Effector memory CD4-positive, alpha-beta T cell (primary cell): Measurements from ENCODE around the gene CAMSAP3.

Experiments
- DNase-seq, 3 donors: peaks; one replicate each; pipeline ENCODE4 v3.0.0-alpha.2; 2020
- H3K27ac ChIP-seq: 2 replicates; pipeline ENCODE4 v1.7.0; 2013; ENCODE audit warnings: mild to moderate bottlenecking, low read length, moderate library complexity; ENCODE audit not compliant: insufficient read depth, poor library complexity, severe bottlenecking
- H3K27me3 ChIP-seq: replicated peaks from 2 replicates; pipeline ENCODE4 v1.7.0; 2013; ENCODE audit warnings: mild to moderate bottlenecking, low read length; ENCODE audit not compliant: insufficient read depth, control insufficient read depth, poor library complexity, severe bottlenecking
- H3K36me3 ChIP-seq: 2 replicates; pipeline ENCODE4 v1.7.0; 2013; ENCODE audit warnings: mild to moderate bottlenecking, low read length, moderate library complexity; ENCODE audit not compliant: control insufficient read depth, insufficient read depth
- H3K4me1 ChIP-seq: 2 replicates; pipeline ENCODE4 v1.7.0; 2013; ENCODE audit warnings: low read length, mild to moderate bottlenecking; ENCODE audit not compliant: control insufficient read depth, insufficient read depth, poor library complexity, severe bottlenecking
- H3K4me3 ChIP-seq: 2 replicates; pipeline ENCODE4 v1.7.0; 2013; ENCODE audit warnings: low read length, low read depth, mild to moderate bottlenecking; ENCODE audit not compliant: insufficient read depth, poor library complexity, severe bottlenecking
- H3K9me3 ChIP-seq: 2 replicates; pipeline ENCODE4 v1.7.0; 2013; ENCODE audit warnings: mild to moderate bottlenecking, low read length, moderate library complexity; ENCODE audit not compliant: control insufficient read depth

Gene CAMSAP3

DNA sequence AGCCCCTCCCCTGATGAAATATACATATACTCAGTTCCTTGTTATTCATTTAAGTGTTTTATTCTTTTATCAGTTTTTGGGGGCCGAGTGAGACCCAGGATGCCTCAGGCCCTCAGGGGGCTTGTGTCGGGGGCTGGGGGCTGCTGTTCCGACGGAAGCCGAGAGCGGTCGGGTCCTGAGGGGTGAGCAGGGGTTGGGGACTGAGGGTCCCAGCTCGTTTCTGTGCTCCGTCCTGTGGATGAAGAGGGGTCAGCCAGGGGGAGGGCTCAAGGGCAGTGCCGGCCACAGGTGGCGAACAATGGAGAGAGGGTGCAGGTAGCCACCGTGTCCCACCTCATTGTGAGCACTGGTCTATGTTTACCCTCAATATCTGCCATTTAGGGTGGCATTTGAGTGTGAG, 35.9 kb downstream of the CAMSAP3 start:
- Histone ChIP-seq H3K9me3 (no peaks in the 10 kb centered on the region), H3K4me3 (no peak overlapping the region), H3K4me1 (peaks cover 29% of the 10 kb centered on the region), H3K27ac (no peak overlapping the region), H3K27me3 (no peaks in the 10 kb centered on the region), H3K36me3 (peaks cover 7% of the 10 kb centered on the region)
- no peak for DNase-seq

DNA sequence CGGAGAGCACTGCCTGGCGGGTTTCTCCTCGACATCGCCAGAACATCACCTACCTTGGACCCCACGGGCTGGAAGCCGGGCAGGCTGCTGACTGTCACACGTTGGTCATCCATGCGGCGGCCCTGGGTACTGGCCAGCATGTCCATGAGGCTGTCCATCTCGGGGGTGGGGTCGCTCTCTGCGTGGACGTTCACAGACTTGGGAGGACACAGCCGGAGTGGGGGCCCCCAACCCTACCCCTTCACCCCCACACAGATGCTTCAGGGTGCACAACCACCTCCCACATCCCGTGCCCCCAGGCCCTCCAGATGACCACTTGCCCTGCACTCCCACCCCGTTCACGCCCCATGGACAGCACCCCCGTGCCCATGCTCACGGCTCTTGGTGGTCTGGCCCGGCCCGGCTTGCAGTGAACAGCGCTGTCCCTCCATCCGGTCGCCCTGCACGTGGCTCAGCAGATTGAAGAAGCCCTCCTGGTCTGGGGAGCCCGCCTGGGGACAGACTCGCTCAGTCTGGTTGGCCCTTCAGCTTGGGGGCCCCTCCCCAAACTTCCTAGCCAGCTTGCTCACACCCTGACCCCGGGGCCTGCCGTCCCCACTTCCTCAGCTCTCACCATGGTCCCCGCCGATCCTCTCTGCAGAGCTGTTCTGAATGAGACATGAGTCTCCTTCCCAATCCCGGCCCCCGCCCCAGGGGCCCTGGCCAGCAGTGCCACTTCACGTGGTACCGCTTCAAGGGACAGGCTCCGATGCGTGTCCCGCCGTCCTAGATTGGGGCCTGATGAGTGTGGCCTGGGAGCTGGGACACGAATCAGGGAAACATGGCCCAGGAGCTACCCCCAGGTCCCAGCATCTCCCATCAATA, 36.9 kb downstream of the CAMSAP3 start:
- Histone ChIP-seq H3K4me1 (peaks cover 29% of the 10 kb centered on the region), H3K27me3 (no peaks in the 10 kb centered on the region), H3K36me3 (peaks cover 7% of the 10 kb centered on the region), H3K4me3 (no peak overlapping the region), H3K27ac (no peak overlapping the region), H3K9me3 (no peaks in the 10 kb centered on the region)
- no peak for DNase-seq

DNA sequence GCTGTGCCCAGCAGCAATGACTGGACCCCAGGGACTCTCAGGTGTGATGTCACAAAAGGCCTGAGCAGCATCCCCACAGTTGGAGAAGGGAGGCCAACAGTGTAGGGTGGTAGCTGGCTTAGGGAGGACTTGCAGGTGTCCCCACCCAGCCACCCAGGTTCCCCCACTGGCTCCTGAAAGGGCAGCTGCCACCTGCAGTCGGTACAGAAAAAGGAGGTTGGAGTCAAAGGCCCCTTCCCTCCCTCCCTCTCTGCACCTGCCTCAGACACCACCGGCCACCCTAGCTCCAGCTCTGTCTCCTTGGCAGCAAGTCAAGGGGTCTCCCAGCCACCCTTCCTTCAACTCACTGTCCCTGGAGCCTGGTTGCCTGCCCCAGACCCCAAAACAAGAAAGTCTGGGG, 38.0 kb downstream of the CAMSAP3 start, which contains the start of gene PCP2:
Gene PCP2 (minus strand): TSS at position 22 of the 400 bp plus-strand sequence. CDS start 262 bp downstream, outside the sequence.
- Histone ChIP-seq H3K9me3 (no peaks in the 10 kb centered on the region), H3K4me3 (no peak within 1 kb of the TSS), H3K36me3 (peaks cover 7% of the 10 kb centered on the region), H3K4me1 (peaks cover 27% of the 10 kb centered on the region), H3K27me3 (no peaks in the 10 kb centered on the region), H3K27ac (no peak within 1 kb of the TSS)
- DNase-seq: no peak

- Histone ChIP-seq H3K9me3 (no peaks in the 10 kb centered on the region), H3K4me3 (no peak overlapping the region), H3K36me3 (peaks cover 10% of the 10 kb centered on the region), H3K27ac (no peak overlapping the region), H3K4me1 (peaks cover 20% of the 10 kb centered on the region), H3K27me3 (no peaks in the 10 kb centered on the region)
- DNase-seq: no peak
Measured at GRCh38 chr19:7635670-7636069, 40.0 kb downstream of the CAMSAP3 start.

GRCh38 chr19:7636317-7636690, 40.6 kb downstream of the CAMSAP3 start:
- Histone ChIP-seq H3K9me3 (no peaks in the 10 kb centered on the region), H3K36me3 (peaks cover 12% of the 10 kb centered on the region), H3K4me1 (peaks cover 18% of the 10 kb centered on the region), H3K27ac (peak overlapping the region; percentile 81), H3K27me3 (no peaks in the 10 kb centered on the region), H3K4me3 (peak overlapping the region; percentile 2)
- no peak for DNase-seq

DNA sequence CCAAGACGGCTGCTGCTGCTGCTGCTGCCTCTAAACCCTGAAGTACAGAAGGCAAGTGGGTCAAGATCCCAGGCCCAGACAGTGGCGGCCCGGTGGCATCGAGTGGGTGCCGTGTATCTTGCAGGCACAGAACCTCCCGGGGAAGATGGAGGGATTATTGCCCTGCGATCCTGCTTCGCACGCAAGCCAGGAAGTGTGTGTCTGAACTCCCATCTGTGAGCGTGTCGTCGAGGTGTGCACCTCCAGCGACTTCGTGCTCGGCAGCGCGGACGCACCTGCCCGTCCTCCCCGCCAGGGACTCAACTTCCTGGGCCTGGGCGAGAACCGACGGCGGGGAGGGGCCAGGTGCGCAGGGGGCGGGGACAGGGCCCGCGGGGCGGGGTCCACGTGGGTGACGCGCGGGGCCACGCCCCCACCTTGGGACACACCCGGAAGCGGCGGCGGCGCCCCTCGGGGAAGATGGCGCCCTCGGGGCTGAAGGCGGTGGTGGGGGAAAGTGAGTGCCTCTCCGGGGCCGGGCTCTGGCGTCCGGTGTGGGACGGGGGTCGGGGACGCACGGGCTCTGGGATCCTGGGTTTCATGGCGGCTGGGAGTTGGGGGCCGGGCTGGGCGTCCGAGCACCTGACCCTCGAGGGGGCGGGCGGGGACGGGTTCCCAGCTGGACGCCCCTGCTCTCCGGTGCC, 41.2 kb downstream of the CAMSAP3 start, which contains the start of gene STXBP2:
Gene STXBP2 (plus strand): TSS at position 420 of the 683 bp plus-strand sequence. CDS start 40 bp downstream, at position 460.
- H3K36me3 ChIP-seq: peaks cover 13% of the 10 kb centered on the region
- DNase-seq: peak; percentile 91 to 94 (median 91)
- H3K4me3 ChIP-seq: peak within 1 kb of the TSS; percentile 65
- H3K27me3 ChIP-seq: no peaks in the 10 kb centered on the region
- H3K4me1 ChIP-seq: peaks cover 18% of the 10 kb centered on the region
- no peaks in the 10 kb centered on the region for H3K9me3 ChIP-seq
- H3K27ac ChIP-seq: peak within 1 kb of the TSS; percentile 81

DNA sequence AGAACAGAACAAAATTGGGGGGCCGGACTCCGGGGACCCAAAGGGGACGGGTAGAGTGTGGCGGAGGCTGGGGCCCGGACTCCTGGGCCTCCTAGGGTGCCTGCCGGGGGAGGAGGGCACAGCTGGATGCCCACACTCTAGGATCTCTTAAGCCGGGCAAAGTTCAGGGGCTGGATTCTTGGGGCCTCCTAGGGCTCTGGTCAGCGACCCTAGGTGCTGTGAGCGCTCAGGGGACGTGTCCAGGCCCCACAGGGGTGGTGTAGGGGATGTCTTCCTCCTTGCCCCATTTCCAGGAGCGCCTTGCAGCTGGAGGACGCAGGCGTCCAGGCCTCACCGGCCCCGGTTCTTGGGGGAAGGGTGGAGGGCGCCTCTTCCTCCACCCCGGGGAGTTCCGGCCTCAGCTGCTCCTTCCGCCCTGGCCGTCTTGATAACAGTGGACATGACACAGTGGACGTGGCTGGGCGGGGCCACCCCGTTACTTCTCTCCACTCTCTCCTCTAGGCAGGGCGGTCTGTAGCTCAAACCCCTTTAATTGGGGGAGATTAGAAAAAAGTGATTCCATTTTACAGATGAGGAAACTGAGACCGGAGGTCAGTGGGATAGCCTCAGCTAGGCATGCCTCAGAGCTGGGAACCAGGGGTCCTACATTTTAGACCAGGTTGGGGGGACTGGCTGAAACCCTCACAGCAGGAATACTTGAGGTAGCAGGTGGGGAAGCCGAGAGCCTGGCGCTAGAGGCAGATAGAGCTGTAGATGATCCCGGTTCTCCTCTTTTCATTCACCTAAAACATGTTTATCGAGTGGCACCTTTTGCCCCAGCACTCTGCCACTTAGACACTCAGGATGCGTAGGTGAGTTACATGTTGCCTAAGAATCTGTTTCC, 42.0 kb downstream of the CAMSAP3 start:
- Histone ChIP-seq H3K4me3 (peak overlapping the region; percentile 65), H3K27me3 (no peaks in the 10 kb centered on the region), H3K27ac (peak overlapping the region; percentile 81), H3K4me1 (peaks cover 18% of the 10 kb centered on the region), H3K36me3 (peaks cover 14% of the 10 kb centered on the region), H3K9me3 (no peaks in the 10 kb centered on the region)
- DNase-seq: no peak

DNA sequence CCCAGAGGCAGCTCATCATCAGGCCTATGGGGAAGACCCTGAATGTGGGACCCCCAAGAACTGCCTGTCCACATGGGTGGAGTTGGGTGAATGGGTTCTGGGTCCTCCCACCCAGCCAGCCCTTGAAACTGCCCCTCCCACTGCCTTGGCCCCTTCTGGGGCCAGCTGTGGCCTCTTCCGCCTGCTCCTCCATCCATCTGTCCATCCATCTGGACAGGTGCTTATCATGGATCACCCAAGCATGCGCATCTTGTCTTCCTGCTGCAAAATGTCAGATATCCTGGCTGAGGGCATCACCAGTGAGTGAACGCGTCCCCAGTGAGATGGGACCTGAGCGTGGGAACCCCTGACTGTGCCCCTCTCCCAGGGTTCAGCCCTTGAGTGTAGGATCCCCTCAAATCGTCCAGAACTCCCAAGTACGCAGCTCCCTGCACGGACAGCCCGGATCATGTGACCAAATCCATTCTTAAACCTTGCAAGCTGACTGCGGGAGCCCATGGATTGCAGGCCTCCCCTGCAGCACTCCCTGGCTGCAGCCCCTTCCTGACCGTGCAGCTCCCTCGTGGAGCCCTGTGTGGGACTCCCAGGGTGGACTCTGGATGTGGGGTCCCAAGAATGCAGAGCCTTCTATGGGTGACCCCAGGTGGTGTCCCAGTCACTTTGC, 43.3 kb downstream of the CAMSAP3 start:
- no peak overlapping the region for H3K27ac ChIP-seq
- H3K36me3 ChIP-seq: peaks cover 16% of the 10 kb centered on the region
- no peak overlapping the region for H3K4me3 ChIP-seq
- peaks cover 18% of the 10 kb centered on the region for H3K4me1 ChIP-seq
- H3K27me3 ChIP-seq: no peaks in the 10 kb centered on the region
- no peak for DNase-seq
- H3K9me3 ChIP-seq: no peaks in the 10 kb centered on the region

DNA sequence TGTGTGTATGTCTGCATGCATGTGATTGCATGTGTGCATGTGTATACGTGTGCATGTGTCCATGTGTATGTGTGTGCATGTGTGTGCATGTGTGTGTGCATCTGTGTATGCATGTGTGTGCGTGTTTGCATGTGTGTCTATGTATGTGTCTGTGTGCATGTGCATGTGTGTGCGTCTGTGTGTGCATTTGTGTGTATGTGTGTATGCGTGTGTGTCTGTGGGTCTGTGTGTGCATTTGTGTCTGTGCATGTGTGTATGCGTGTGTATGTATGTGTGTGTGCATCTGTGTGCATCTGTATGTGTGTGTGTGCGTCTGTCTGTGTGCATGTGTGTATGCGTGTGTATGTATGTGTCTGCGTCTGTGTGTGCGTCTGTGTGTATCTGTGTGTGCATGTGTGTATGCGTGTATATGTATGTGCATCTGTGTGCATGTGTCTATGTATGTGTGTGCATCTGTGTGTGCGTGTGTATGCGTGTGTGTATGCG, 44.2 kb downstream of the CAMSAP3 start:
- Histone ChIP-seq H3K4me1 (peaks cover 18% of the 10 kb centered on the region), H3K27ac (no peak overlapping the region)
- no peak for DNase-seq

More for the DNA sequence above, 44.2 kb downstream of the CAMSAP3 start:
- peaks cover 20% of the 10 kb centered on the region for H3K36me3 ChIP-seq
- no peaks in the 10 kb centered on the region for H3K9me3 ChIP-seq
- no peak overlapping the region for H3K4me3 ChIP-seq
- H3K27me3 ChIP-seq: no peaks in the 10 kb centered on the region
